HG02571 (cell line): ENCODE measurements around the gene RGS19.
A peak's percentile ranks its signal among the peaks of the same experiment; 100 is the strongest.

ENCODE experiments used
- ATAC-seq: cut with Tn5 transposase; IDR thresholded peaks from one replicate; pipeline ENCODE4 v1.9.1; 2021; ENCODE audit warnings: mild to moderate bottlenecking, moderate library complexity; ENCODE audit not compliant: unreplicated experiment

Gene RGS19

GRCh38 chr20:64050261-64051032 lies 28.9 kb downstream of the RGS19 start:
- ATAC-seq: no peak

DNA sequence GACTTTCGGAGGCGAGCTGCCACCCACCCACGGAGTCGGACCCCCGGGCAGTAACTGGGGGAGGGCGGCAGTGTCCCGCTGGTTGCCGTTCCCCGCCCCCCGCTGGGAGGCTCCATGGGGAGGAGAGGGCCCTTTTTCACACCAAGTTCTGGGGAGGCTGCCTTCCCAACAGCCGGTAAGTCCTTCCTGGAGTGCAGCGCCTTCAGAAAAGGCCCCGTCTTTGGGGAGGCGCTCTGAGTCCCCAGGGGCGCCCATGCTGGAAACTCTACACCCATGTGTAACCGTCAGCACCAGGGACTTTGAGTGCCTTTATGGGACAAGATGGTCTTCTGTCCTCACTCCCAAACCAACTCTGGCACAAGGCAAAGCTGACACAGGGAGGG lies 29.4 kb downstream of the RGS19 start:
- ATAC-seq: no peak

DNA sequence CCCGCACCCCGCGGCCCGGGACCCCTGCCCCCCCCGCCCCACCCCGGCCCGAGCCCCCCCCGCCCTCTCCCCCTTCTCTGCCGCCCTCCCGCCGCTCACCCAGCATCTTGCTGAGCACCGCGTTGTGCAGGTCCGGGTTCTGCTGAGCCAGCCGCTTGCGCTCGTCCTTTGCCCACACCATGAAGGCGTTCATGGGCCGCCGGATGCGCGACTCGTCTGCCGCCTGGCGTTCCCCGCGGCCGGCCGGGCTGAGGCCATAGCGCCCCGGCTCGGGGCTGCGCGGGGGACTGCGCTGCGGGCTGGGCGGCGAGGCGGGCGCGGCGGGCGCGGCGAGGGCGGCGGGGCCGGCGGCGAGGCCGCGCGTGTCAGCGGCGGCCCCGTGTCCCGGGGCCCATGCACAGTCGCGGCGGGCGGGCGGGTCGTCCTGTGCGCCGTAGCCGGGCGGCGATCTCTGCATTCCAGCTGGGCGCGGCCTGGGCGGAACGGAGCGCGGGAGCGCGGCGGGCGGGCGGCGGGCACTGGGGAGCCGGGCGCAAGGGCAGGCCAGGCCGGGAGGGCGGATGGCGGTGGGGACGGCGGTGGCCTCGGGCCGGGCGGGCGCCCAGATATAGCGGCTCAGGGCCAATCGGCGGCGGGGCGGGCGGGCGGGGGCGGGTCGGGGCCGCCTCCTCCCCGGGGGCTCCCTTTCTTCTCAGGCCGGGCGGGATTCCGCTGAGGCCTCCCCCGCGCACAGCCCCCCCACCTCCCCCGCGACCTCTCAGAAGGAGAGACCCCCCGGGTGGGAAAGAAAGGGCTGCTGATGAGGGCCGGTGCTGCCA lies 30.0 kb downstream of the RGS19 start, which contains the start of gene SOX18:
Gene SOX18, minus strand, starts transcription at position 580 of the 818 bp plus-strand sequence. Its CDS starts 123 bp downstream, at position 457.
- ATAC-seq: no peak

GRCh38 chr20:64048402-64049044 lies 30.8 kb downstream of the RGS19 start:
- ATAC-seq: no peak

- ATAC-seq: no peak
Measured at GRCh38 chr20:64047968-64048401, 31.3 kb downstream of the RGS19 start.

- ATAC-seq: no peak
Measured at GRCh38 chr20:64047046-64047389, 32.3 kb downstream of the RGS19 start.

GRCh38 chr20:64045346-64046011 lies 33.8 kb downstream of the RGS19 start:
- ATAC-seq: no peak

- ATAC-seq: no peak
Measured at GRCh38 chr20:64044484-64045247, 34.7 kb downstream of the RGS19 start.

DNA sequence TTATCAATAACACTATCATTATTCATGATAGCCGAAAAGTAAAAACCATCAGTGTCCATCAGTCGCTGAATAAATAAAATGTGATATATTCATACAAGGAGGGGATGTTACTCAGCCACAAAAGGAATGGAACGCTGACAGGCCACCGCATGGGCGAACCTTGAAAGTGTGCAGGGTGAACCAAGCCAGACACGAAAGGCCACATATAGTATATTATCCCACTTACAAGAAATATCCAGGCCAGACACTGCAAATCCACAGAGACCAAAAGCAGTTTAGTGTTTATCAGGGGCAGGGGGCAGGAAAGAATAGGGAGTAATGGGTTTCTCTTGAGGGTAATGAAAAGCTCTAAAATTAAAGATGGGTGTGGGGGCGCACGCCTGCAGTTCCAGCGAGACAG lies 35.5 kb downstream of the RGS19 start:
- no peak for ATAC-seq

GRCh38 chr20:64042054-64042781 lies 37.1 kb downstream of the RGS19 start:
- ATAC-seq: no peak

DNA sequence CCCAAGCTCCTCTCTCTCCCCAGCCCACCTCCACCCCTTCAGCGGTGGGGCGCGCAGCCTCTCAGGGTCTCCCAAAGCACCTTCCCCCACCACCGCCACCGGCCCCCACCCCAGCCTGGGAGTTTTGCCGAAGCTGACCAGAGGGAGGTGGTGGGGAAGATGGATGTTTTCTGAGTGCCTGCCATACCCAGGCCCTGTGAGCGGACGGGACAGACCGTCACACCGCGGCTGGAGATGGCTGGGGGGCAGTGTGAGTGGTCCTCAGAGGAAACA lies 37.6 kb downstream of the RGS19 start:
- no peak for ATAC-seq

DNA sequence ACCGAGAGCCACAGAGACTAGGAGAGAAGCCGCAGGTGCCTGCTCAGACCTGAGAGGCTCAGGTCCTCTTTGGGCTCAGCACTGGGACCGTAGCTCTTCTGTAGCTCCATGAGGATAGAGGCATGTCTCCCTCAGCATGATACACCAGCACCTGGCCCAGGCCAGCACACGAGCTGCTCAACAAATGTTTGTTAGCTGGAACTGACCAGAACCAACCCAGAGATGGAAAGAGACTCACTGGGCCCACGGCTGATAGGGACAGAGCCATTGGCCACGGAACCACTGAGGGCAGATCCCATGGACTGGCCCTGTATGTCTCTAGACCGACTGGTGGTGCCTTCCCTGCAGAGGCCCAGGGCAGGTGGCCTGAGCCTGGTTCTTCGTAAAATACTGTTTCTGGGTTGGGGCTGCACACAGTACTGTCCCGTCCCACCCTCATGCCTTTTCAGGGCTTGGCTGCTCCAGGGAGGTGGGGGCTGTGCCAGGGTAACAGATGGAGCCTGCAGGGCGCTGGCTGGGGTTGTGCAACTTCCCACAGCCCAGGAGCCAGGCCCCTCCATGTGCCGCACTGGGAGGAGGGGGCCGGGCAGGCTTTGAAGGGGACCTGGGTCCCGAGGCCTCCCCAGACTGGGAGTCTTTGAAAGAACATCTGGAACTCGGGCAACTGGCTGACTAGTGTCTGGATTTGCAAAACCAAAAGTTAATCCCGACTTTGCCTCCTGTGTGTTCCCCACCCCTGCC lies 38.1 kb downstream of the RGS19 start:
- ATAC-seq: no peak

DNA sequence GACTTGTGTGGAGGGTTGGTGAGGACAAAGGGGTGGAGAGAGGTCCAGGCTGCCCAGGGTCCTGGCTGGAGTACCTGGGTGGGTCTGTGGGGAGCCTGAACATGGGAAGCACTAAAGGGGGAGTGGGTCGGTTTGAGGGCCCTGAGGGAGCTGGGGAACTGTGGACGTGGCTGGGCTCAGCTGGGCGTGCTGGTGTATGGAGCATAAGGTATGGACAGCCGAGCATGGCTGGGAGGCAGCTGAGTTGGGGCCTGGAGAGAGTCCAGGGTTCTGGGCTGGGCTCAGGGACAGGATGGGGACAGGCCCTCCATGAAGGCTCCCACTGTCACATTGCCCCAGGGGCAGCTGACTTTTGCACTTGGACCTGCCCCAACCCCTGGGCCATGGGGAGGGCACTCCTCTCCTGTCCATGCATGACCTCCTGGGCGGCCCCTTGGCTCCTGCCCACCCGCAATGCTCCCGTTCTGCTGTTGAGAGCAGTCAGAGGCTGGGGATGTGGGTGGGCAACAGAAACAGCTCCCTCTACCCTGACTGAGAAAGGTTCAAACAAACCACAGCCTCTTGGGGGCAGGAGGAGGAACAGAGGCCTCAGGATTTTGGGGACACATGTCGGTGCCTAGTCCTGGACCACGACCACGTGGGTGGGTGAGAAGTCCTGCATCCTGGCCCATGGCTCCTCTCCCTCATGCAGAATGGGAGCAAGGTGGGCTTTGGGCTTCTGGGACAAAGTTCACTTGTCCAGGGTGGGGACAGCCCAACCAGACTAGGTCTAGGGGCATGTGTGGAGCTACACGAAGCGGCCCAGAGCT lies 38.9 kb downstream of the RGS19 start:
- ATAC-seq: no peak

GRCh38 chr20:64039293-64040160 lies 39.8 kb downstream of the RGS19 start:
- ATAC-seq: no peak

DNA sequence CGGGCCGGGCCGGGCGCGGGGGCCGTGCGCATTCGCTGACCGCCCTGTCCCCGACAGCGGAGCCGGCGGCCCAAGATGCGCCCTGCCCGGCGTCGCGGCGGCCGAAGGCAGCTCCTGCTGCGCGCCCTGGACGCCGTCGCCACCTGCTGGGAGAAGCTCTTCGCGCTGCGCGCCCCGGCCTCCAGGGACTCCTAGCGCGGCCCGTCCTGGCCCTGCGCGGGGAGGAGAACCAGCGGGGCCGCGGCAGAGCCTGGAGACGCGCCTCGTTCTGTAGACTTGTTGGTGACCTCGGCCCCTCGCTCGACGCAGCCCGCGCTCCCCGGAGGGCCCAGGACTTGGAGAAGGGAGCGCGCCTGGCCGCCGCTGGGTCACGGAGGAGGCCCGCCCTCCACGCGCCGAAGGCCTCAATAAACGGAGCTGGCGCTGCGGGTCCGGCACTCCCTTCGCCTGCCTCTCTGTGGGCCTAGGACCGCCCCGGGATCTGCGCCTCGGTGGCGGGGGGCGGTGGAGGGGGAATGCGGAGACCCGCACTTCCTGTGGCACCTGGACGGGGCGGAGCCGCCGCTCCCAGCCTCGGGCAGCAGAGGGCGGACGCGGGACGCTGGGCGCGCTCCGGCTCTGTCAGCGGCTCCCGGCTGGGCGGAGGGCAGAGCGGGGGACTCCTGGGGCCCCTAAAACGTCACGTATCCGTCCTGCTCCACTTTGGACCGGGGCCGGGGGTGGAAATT lies 40.6 kb downstream of the RGS19 start:
- peak; percentile 58 for ATAC-seq

- ATAC-seq: peak; percentile 26
Measured at GRCh38 chr20:64038224-64038564, 41.1 kb downstream of the RGS19 start.
